Spleen (tissue), 11 donors: ENCODE results near the gene GPBP1. TPM values are rescaled to one million over a fixed set of nuclear protein-coding genes. Genes with fewer than 3 reads are reported as not detected.
"Not testable (repeated sequence)": the region's sequence is repeated elsewhere in the genome, so short reads cannot be mapped to it uniquely, and the experiment has no call there.

Experiments
- DNase-seq: peaks from one replicate; pipeline ENCODE4 v3.0.0-alpha.2; 2020
- H3K27ac ChIP-seq, 8 donors: fragments of 200-600 bp; sonication (generic) in 7 of 8; 1 replicate in 4 of 8; 2 replicates in 4 of 8; pipeline versions ENCODE4 v1.5.0 to v1.8.0; 2016 to 2021; ENCODE audit warnings: inconsistent platforms in 4 of 8, mild to moderate bottlenecking in 4 of 8, moderate library complexity in 1 of 8
- H3K27me3 ChIP-seq, 7 donors: fragments of 200-600 bp; sonication (generic) in 6 of 7; replicated peaks in 1 of 7; 1 replicate in 4 of 7; 2 replicates in 3 of 7; pipeline versions ENCODE4 v1.5.0 to v1.8.0; 2016 to 2021; ENCODE audit warnings: inconsistent platforms in 3 of 7, mild to moderate bottlenecking in 1 of 7
- H3K36me3 ChIP-seq, 6 donors: fragments of 200-600 bp; sonication (generic) in 5 of 6; 1 replicate in 4 of 6; 2 replicates in 2 of 6; pipeline versions ENCODE4 v1.5.0 to v1.8.0; 2016 to 2021; ENCODE audit warnings: inconsistent platforms in 2 of 6
- H3K4me1 ChIP-seq, 6 donors: fragments of 200-600 bp; sonication (generic) in 5 of 6; 1 replicate in 3 of 6; 2 replicates in 3 of 6; pipeline versions ENCODE4 v1.5.0 to v1.8.0; 2016 to 2021; ENCODE audit warnings: inconsistent platforms in 3 of 6
- H3K4me3 ChIP-seq, 8 donors: fragments of 200-600 bp; sonication (generic) in 7 of 8; 1 replicate in 4 of 8; 2 replicates in 4 of 8; pipeline versions ENCODE4 v1.5.0 to v1.8.0; 2016 to 2021; ENCODE audit warnings: inconsistent platforms in 4 of 8, mild to moderate bottlenecking in 4 of 8, moderate library complexity in 2 of 8
- H3K9me3 ChIP-seq, 8 donors: fragments of 200-600 bp; sonication (generic) in 7 of 8; 1 replicate in 4 of 8; 2 replicates in 4 of 8; pipeline versions ENCODE4 v1.5.0 to v1.8.0; 2016 to 2021; ENCODE audit warnings: inconsistent platforms in 4 of 8
- POLR2A ChIP-seq, 3 donors: fragments of 450-650 bp; IDR thresholded peaks; one replicate each; pipeline ENCODE4 v1.5.1; 2017; ENCODE audit warnings: antibody characterized with exemption in 3 of 3, mild to moderate bottlenecking in 1 of 3
- POLR2AphosphoS5 ChIP-seq, 3 donors: sonication (generic); formaldehyde crosslinking; IDR thresholded peaks; one replicate each; pipeline ENCODE4 v1.5.1; 2017; ENCODE audit warnings: antibody characterized with exemption in 3 of 3
- WGBS, 5 donors: extraction: QIAGEN DNeasy Blood & Tissue Kit in 3 of 5; methylation state at CpG; one replicate each; pipeline versions ENCODE4 v1.1.5 to v1.1.7; 2013 to 2018; 5-methylcytosine and 5-hydroxymethylcytosine counted together
- intact Hi-C: fragments of 100-400 bp; cut with DNase I; formaldehyde crosslinking; loops from one replicate; pipeline ENCODE4 v1.15.0; 2023; ENCODE audit warnings: low total_unique reads
- polyA plus RNA-seq, 3 donors: library from polyadenylated mRNA; stranded (reverse); fragments of 200-250 nt; gene quantifications; one replicate each; pipeline ENCODE4 v1.2.1, GENCODE V29; 2013
- total RNA-seq, 7 donors: library from RNA; depleted of rRNA in 3 of 7; stranded (reverse); fragments of >200 nt in 3 of 7; fragmentation: NEBNext Ultra II Directional in 4 of 7; extraction: Animal tissue kit (Norgen Biotek cat#: 25700) in 4 of 7; gene quantifications; one replicate each; pipeline versions ENCODE4 v1.1.0 to v1.2.1, GENCODE V29; 2016 to 2021
- TF ChIP-seq, protein P1 (sequence below), 11 experiments: fragments of 200-600 bp in 7 of 11; fragments of 450-650 bp in 4 of 11; sonication (generic) in 4 of 11; IDR thresholded peaks in 8 of 11; conservative IDR thresholded peaks in 3 of 11; 1 replicate in 7 of 11; 2 replicates in 4 of 11; pipeline versions ENCODE4 v1.4.0 to v1.8.0; 2016 to 2021; ENCODE audit warnings: antibody characterized with exemption in 11 of 11, inconsistent platforms in 4 of 11, mild to moderate bottlenecking in 1 of 11
- donor health status: healthy with polysubstance abuse.
- donor health status: DM: no; HTN: no; CAD: no; lungs with moderate emphysema.
- donor health status: DM: no; HTN: no; CAD: no.
- donor health status: Bipolar disorder and iron deficiency.
- donor health status: healthy.
- donor health status: DM: no; HTN: no; CAD: no.
- donor health status: DM: yes; HTN: yes; CAD: no.

The GPBP1 gene
- total and polyA plus RNA-seq, 10 donors = 58.0 to 118 (median 87.1) TPM

DNA sequence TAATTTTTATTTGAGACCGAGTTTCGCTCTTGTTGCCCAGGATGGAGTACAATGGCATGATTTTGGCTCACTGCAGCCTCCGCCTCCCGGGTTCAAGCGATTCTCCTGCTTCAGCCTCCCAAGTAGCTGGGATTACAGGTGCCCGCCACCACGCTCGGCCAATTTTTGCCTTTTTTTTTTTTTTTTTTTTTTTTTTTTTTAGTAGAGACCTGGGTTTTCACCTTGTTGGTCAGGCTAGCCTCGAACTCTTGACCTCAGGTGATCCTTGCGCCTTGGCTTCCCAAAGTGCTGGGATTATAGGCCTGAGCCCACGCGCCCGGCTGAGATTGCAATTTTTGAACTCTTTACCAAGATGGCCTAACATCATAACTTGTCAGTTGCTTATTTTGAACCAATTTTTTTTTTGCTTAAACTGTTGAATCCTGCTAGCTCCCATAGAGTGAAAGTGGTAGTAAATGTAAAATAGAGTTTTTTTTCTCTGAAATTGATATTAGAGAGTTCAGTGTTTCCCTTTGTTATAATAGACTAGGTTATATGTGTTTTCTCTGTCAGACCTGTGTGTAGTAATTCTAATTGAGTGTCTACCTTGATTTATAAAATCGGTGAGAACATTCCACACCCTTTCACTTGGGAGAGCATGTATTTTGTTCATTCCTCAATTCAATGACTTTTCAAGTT lies 3.8 kb downstream of the GPBP1 start:
- Histone ChIP-seq H3K9me3 (no peaks in the 10 kb centered on the region), H3K27ac (peak overlapping the region in 5 of 8 donors; percentile 10 to 100 (median 99)), H3K36me3 (peaks cover 0 to 19% (median 0%) of the 10 kb centered on the region in 6 donors), H3K4me1 (peaks cover 49 to 85% (median 76%) of the 10 kb centered on the region in 6 donors), H3K27me3 (no peaks in the 10 kb centered on the region), H3K4me3 (peak overlapping the region in 7 of 8 donors; percentile 32 to 83 (median 71))
- intact Hi-C loops = no loop called here
- WGBS, 5 donors = 83 to 87% (median 85%) methylated on average over 14 of the region's 14 CpGs
- no peak for DNase-seq
- TF ChIP-seq, protein P1, sequence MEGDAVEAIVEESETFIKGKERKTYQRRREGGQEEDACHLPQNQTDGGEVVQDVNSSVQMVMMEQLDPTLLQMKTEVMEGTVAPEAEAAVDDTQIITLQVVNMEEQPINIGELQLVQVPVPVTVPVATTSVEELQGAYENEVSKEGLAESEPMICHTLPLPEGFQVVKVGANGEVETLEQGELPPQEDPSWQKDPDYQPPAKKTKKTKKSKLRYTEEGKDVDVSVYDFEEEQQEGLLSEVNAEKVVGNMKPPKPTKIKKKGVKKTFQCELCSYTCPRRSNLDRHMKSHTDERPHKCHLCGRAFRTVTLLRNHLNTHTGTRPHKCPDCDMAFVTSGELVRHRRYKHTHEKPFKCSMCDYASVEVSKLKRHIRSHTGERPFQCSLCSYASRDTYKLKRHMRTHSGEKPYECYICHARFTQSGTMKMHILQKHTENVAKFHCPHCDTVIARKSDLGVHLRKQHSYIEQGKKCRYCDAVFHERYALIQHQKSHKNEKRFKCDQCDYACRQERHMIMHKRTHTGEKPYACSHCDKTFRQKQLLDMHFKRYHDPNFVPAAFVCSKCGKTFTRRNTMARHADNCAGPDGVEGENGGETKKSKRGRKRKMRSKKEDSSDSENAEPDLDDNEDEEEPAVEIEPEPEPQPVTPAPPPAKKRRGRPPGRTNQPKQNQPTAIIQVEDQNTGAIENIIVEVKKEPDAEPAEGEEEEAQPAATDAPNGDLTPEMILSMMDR (IDR thresholded peaks at IDR 0.05 in 8 of 11, conservative IDR thresholded peaks at IDR 0.05 in 3 of 11) = no peak
- TF ChIP-seq POLR2A (IDR thresholded peaks at IDR 0.05) (no peak), POLR2AphosphoS5 (IDR thresholded peaks at IDR 0.05) (no peak)

DNA sequence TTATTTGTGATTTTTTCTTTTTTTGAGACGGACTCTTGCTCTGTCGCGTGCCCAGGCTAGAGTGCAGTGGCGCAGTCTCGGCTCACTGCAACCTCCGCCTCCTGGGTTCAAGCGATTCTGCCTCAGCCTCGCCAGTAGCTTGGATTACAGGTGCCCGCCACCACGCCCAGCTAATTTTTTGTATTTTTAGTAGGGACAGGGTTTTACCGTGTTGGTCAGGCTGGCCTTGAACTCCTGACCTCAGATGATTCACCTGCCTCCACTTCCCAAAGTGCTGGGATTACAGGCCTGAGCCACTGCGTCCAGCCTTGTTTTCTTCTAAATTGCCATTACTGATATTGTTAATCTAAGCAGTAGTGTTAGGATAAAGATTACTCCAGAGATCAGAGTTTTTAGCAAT lies 4.4 kb downstream of the GPBP1 start:
- peak in 1 of 3 donors; percentile 27 for TF ChIP-seq POLR2AphosphoS5 (IDR thresholded peaks at IDR 0.05)
- peaks cover 49 to 86% (median 81%) of the 10 kb centered on the region in 6 donors for H3K4me1 ChIP-seq
- H3K27me3 ChIP-seq, intact Hi-C loops, DNase-seq, H3K9me3 ChIP-seq: not testable (repeated sequence)
- WGBS, 5 donors = 59 to 75% (median 64%) methylated on average over 12 of the region's 12 CpGs
- H3K36me3 ChIP-seq = peaks cover 0 to 23% (median 0%) of the 10 kb centered on the region in 6 donors
- H3K4me3 ChIP-seq = peak overlapping the region in 7 of 8 donors; percentile 32 to 83 (median 71)
- H3K27ac ChIP-seq = peak overlapping the region in 3 of 8 donors; percentile 53 to 100 (median 99)

DNA sequence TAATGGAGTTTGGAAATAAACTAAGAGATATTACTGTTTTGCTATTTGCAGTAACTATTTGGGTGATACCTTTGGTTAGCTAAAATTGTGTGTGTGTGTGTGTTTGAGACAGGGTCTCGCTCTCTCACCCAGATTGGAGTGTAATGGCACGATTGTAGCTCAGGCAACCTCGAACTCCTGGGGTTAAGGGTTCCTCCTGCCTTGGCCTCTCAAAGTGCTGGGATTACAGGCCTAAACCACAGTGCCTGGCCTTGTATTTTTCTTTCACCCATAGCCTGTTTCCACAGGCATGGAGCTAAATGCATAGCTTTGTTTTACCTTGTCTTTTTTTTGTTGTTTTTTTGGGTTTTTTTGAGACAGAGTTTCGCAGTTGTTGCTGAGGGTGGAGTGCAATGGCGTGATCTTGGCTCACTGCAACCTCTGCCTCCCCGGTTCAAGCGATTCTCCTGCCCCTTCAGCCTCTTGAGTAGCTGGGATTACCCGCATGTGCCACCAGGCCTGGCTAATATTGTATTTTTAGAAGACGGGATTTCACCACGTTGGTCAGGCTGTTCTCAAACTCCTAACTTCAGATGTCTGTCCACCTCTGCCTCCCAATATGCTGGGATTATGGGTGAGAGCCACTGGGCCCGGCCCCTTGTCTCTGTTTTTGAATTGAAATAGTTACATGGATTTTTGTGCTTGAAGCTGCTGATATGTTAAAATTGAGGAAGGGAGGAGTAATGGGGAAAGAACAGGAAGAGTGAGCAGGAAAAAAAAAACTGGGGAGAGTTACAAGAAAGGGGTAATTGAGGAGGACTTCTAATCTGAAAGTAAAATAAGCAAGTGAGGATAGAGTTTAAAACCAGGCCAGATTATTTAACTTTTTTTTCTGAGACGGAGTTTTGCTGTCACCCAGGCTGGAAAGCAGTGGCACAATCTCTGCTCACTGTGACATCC lies 5.7 kb downstream of the GPBP1 start:
- H3K36me3 ChIP-seq = peaks cover 0 to 35% (median 8%) of the 10 kb centered on the region in 6 donors
- peak overlapping the region; percentile 6 to 83 (median 70) for H3K4me3 ChIP-seq
- TF ChIP-seq, protein P1 (IDR thresholded peaks at IDR 0.05 in 8 of 11, conservative IDR thresholded peaks at IDR 0.05 in 3 of 11) = no peak
- no peak for TF ChIP-seq POLR2AphosphoS5 (IDR thresholded peaks at IDR 0.05)
- TF ChIP-seq POLR2A (IDR thresholded peaks at IDR 0.05) = no peak
- DNase-seq = no peak
- 22 to 38% (median 27%) methylated on average over 12 of the region's 12 CpGs for WGBS, 5 donors
- H3K4me1 ChIP-seq = peaks cover 49 to 99% (median 93%) of the 10 kb centered on the region in 6 donors
- H3K27me3 ChIP-seq = no peaks in the 10 kb centered on the region
- peak overlapping the region in 5 of 8 donors; percentile 35 to 100 (median 71) for H3K27ac ChIP-seq
- intact Hi-C loops = no loop called here
- H3K9me3 ChIP-seq = no peaks in the 10 kb centered on the region

DNA sequence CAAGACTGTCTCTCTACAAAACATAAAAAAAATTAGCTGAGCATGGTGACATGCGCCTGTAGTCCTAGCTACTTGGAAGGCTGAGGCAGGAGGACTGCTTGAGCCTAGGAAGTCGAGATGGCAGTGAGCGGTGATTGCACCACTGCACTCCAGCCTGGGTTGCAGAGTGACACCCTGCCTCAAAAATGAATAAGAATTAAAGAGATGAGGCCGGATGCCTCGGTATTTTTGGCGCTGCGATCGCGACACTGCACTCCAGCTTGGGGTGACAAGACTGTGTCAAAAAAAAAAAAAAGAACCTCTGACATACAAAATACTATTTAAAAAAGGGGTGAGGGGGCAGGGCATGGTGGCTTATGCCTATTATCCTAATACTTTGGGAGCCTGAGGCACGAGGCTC lies 7.3 kb downstream of the GPBP1 start:
- Histone ChIP-seq H3K9me3 (no peaks in the 10 kb centered on the region), H3K4me3 (peak overlapping the region in 4 of 8 donors; percentile 6 to 78 (median 11)), H3K4me1 (peaks cover 40 to 100% (median 96%) of the 10 kb centered on the region in 6 donors), H3K27ac (peak overlapping the region in 2 of 8 donors; percentile 4 to 7), H3K36me3 (peaks cover 0 to 36% (median 8%) of the 10 kb centered on the region in 6 donors), H3K27me3 (no peaks in the 10 kb centered on the region)
- intact Hi-C loops = no loop called here
- 31 to 61% (median 50%) methylated on average over 10 of the region's 10 CpGs for WGBS, 5 donors
- no peak for DNase-seq
- TF ChIP-seq, protein P1 (IDR thresholded peaks at IDR 0.05 in 8 of 11, conservative IDR thresholded peaks at IDR 0.05 in 3 of 11) = no peak
- peak in 1 of 3 donors; percentile 28 for TF ChIP-seq POLR2AphosphoS5 (IDR thresholded peaks at IDR 0.05)
